ENCODE results near the gene RRAGD. TPM values are rescaled to one million over a fixed set of nuclear protein-coding genes. Genes with fewer than 3 reads are reported as not detected.

Gene RRAGD
- total RNA-seq, 1 donor: 1.4 TPM

DNA sequence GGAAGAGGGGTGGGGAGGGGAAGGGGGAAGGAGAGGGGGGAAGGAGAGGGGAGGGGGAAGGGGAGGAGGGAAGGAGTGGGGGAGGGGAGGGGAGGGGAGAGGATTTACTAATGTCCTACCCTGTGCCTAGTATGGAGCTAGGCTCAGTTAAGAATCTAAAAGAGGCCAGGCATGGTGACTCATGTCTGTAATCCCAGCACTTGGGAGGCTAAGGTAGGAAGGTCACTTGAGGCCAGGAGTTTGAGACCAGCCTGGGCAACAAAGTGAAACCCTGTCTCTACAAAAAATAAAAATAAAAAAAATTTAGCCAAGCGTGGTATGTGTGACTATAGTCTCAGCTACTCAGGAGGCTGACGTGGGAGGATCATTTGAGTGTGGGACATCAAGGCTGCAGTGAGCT lies 72.5 kb downstream of the RRAGD start:
- H3K4me3 ChIP-seq (ENCODE audit: low read depth, low read length): no peak overlapping the region
- DNase-seq (ENCODE audit: low read depth): no peak
- TF ChIP-seq, protein P1, sequence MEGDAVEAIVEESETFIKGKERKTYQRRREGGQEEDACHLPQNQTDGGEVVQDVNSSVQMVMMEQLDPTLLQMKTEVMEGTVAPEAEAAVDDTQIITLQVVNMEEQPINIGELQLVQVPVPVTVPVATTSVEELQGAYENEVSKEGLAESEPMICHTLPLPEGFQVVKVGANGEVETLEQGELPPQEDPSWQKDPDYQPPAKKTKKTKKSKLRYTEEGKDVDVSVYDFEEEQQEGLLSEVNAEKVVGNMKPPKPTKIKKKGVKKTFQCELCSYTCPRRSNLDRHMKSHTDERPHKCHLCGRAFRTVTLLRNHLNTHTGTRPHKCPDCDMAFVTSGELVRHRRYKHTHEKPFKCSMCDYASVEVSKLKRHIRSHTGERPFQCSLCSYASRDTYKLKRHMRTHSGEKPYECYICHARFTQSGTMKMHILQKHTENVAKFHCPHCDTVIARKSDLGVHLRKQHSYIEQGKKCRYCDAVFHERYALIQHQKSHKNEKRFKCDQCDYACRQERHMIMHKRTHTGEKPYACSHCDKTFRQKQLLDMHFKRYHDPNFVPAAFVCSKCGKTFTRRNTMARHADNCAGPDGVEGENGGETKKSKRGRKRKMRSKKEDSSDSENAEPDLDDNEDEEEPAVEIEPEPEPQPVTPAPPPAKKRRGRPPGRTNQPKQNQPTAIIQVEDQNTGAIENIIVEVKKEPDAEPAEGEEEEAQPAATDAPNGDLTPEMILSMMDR (IDR thresholded peaks at IDR 0.05; ENCODE audit: insufficient read depth, low read length): no peak

DNA sequence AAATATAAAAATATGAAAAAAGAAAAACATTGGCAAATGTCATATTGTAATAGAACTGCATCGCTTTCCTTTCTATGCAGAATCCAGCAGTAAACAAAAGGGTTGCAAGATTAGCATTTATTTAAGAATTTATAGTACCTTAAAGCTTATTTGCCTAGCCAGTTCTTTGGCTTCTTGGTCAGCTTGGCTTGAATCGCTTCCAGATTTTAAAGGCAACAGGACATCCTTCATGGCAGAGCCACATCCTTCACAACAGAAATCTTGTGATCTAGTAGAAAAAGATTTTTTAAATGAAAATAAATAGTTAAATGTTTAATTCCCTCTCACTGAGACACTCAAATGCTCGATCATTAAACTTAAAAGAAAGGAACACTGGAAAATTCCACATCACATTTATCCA lies 76.9 kb downstream of the RRAGD start:
- no peak overlapping the region for H3K4me3 ChIP-seq (ENCODE audit: low read depth, low read length)
- TF ChIP-seq, protein P1 (IDR thresholded peaks at IDR 0.05; ENCODE audit: insufficient read depth, low read length): no peak
- DNase-seq (ENCODE audit: low read depth): no peak

DNA sequence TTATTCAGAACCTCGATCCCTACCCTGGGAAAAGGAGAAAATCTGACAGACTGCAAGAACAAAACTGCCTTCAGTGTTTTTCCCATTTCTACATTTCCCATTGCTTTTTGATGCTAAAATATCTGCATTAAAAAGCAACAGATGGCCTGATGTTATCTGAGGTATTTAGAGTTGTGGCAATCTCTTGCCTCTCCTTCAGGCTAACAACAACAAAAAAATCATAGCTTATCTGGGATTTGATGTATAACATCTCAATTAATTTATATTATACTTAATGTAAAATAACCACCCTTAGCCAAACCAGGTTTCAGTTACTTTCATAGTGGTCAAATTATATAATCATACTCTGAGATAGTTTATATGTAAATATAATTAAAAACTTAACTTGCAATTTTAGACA lies 81.2 kb downstream of the RRAGD start:
- H3K4me3 ChIP-seq (ENCODE audit: low read depth, low read length): no peak overlapping the region
- TF ChIP-seq, protein P1 (IDR thresholded peaks at IDR 0.05; ENCODE audit: insufficient read depth, low read length): no peak
- DNase-seq (ENCODE audit: low read depth): no peak

DNA sequence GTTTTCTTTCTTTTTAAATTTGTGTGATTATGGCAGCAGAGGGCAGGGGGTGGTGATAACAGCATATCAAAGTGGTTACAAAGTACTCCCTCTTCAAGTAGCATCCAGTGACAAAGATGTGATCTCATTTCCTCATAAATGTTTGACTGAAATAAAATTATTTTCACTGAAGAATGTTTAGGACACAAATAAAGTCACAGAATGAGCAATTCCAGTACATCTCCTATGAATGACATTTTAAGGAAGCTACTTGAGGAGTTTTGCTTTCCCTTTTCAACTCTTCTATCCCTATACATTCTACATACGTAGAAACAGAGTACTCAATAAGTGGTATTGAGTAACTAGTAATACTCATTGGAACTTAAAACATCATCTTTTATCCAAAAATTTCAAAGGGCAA lies 83.1 kb downstream of the RRAGD start:
- DNase-seq (ENCODE audit: low read depth): no peak
- H3K4me3 ChIP-seq (ENCODE audit: low read depth, low read length): no peak overlapping the region
- TF ChIP-seq, protein P1 (IDR thresholded peaks at IDR 0.05; ENCODE audit: insufficient read depth, low read length): no peak

DNA sequence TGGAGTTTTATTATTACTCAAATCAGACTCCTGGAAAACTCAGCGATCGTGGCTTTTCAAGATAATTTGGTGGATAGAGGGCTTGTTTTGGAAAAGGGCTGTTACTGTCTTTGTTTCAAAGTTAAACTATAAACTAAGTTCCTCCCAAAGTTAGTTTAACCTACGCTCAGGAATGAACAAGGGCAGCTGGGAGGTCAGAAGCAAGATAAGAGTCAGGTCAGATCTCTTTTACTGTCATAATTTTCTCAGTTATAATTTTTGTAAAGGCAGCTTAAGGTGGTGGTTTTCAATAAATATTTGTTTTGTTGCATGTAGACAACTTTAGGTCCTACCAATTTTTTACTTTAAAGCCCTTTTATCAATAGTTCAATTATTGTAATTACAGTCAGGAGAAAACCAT lies 87.8 kb downstream of the RRAGD start:
- no peak overlapping the region for H3K4me3 ChIP-seq (ENCODE audit: low read depth, low read length)
- no peak for DNase-seq (ENCODE audit: low read depth)
- TF ChIP-seq, protein P1 (IDR thresholded peaks at IDR 0.05; ENCODE audit: insufficient read depth, low read length): no peak

DNA sequence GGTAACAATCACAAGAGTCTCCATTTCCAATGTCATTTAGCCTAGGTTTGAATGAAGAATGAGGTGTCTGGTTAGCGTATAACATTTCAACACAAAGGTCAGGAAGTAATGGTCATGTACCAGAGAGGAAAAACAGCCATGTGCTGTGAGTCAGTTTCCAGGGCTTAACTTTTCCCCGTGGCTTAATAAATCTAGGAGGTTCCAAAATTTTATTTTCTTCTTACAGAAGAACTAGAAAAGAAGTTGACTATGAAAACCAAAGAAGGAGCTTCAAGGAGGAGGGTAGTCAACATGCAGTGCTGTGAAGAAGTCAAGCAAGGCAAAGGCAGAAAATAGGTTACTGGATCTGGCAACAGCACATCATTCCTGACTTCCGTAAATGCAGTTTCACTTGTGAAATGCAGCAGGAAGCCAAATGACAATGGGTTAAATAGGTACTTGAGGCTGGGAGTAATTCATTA lies 88.5 kb downstream of the RRAGD start:
- TF ChIP-seq, protein P1 (IDR thresholded peaks at IDR 0.05; ENCODE audit: insufficient read depth, low read length): no peak
- H3K4me3 ChIP-seq (ENCODE audit: low read depth, low read length): no peak overlapping the region
- DNase-seq (ENCODE audit: low read depth): peak; percentile 26
